OCI-LY1 (cell line): Measurements from ENCODE around the gene CCDC187.

Experiments used
- EZH2 ChIP-seq: fragments of 200-600 bp; sonication (generic), shearing (Covaris generic); IDR thresholded peaks from 2 replicates; pipeline ENCODE4 v1.8.0; 2017; ENCODE audit warnings: borderline replicate concordance, mixed run types, mild to moderate bottlenecking, antibody characterized with exemption, low read length, moderate library complexity, mixed read lengths
- TF ChIP-seq, protein P1 (sequence below): fragments of 200-600 bp; sonication (generic), shearing (Covaris generic); IDR thresholded peaks from 2 replicates; pipeline ENCODE4 v1.5.1; 2017; ENCODE audit warnings: mild to moderate bottlenecking, antibody characterized with exemption, low read length, moderate library complexity, mixed read lengths

DNA sequence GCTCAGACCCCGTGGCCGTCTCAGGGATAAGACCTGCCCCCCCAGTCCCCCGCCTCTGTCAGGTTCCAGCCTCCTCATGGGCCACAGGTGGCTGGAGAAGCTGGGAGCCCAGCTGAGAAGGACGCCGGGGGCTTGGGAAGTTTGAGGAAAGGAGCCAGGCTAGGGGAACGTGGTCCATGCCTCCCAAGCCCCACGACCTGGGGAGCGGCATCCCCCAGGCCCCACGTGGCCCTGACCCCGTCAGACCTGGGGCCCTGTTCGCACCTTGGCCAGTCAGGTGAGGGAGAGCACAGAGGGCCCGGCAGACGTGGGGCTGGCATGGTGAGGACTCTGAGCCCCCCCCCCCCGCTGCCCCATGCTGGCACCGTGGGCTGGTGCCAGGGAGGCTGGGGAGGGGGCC is 27.1 kb upstream of the CCDC187 start:
- TF ChIP-seq, protein P1, sequence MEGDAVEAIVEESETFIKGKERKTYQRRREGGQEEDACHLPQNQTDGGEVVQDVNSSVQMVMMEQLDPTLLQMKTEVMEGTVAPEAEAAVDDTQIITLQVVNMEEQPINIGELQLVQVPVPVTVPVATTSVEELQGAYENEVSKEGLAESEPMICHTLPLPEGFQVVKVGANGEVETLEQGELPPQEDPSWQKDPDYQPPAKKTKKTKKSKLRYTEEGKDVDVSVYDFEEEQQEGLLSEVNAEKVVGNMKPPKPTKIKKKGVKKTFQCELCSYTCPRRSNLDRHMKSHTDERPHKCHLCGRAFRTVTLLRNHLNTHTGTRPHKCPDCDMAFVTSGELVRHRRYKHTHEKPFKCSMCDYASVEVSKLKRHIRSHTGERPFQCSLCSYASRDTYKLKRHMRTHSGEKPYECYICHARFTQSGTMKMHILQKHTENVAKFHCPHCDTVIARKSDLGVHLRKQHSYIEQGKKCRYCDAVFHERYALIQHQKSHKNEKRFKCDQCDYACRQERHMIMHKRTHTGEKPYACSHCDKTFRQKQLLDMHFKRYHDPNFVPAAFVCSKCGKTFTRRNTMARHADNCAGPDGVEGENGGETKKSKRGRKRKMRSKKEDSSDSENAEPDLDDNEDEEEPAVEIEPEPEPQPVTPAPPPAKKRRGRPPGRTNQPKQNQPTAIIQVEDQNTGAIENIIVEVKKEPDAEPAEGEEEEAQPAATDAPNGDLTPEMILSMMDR, result no peak
- no peak for TF ChIP-seq EZH2
